Stimulated activated CD8-positive, alpha-beta memory T cell treated with anti-CD3 and anti-CD28 coated beads, Interleukin-12 subunit alpha, Interleukin-12 subunit beta, amount 100 ng/mL, for 1 hour (primary cell): ENCODE results near the gene CNTNAP3.
"Not testable (repeated sequence)": the region's sequence is repeated elsewhere in the genome, so short reads cannot be mapped to it uniquely, and the experiment has no call there.

ENCODE experiments used
- DNase-seq: peaks from one replicate; pipeline ENCODE4 v3.0.0-alpha.2; 2020; ENCODE audit warnings: low read depth

The CNTNAP3 gene

DNA sequence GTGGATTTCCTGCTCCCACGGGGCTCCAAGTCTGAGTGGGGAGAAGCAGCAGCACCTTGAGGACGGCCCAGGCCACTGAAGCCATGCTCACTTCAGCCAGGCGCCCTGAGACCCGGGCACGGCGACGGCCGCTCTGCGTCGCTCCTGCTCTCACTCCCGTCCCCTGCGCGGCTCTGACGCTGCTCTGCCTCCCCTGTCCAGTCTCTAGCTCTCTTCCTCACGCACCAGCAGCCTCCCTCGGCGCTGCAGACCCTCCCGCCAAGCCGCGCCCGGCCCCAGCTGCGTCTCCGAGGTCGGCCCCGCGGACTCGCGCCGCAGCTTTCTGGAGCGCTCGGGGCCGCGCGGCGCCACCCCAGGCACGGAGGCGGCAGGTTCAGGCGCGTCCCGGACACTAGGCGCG, at the start of gene CNTNAP3:
Gene CNTNAP3, minus strand, starts transcription at position 188 of the 400 bp plus-strand sequence. Its CDS starts 103 bp downstream, at position 85.
- DNase-seq, result not testable (repeated sequence)

DNA sequence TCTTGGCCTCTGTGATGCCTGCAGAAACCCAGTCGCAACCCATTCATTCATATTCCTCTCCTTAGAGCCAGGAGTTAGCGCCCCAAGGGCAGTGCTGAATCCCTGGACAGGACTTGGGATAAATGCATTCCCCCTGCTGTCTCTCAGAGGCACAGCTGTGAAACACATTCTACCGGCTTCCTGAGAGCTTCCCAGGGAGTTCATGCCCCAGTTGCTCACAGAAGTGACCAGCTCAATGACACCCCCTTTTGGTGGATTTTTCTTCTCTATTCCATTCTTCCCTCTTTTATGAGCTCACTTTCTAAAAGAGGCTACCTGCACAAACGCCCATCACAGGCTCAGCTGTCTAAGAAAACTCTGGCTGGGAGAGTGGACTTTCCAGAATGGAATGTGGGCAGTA, 8.0 kb downstream of the CNTNAP3 start:
- not testable (repeated sequence) for DNase-seq

DNA sequence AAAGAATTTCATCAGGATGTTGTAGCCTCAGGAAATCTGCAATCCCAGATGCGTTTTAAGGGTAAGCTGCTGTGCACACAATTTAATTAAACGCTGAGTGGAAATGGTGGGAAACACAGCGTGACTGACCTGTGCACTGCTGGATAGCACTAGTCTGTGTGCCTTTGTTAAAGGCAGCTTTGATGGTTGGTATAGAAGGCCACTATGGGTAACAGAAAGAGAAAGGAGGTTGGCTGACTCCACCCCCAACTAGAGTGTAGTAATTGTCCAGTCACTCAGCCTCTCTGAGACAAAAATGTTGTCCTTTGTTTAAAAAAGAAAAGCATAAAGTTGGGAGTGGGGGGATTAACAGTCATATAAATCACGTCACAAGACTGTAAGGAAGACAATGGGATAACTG, 45.5 kb downstream of the CNTNAP3 start:
- not testable (repeated sequence) for DNase-seq

DNA sequence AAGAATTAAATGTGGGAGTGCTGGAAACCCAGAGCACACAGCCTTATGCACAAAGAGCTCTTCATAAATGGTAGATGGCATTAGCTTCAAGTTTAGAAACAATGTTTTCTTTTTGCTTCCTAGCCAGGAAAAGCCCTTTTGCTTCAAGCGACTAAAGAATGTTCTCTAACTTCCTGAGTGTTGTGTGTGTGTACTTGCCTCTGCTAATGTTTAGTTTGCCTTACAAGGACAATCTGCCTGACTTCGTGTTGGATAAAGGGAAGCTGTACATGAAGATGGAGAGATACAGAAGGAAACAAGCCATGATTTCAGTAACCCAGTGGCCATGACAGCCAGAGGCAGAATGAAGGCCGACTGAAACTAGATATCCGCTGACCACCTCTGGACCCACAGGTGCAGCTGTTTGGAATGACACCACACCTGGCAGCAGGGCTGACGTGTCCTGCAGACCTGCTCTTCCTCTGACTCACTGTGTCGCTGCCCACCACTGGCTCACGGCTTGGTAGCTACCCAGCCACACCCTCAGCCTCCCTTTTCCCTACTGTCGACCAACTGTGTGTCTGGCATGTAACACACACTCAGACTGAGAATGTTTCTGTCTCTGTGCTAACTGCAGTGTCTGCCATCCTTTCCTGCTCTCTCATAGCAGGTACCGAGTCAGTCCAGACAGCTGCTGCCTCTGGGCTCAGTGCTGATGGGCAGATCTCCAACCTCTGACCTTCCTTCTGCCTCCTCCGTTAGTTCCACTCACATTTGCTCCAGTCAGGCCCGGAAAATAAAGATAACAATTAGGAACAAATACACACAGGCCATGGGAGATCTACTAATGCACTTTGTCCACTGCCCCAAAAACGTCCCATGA, 55.6 kb downstream of the CNTNAP3 start:
- not testable (repeated sequence) for DNase-seq

DNA sequence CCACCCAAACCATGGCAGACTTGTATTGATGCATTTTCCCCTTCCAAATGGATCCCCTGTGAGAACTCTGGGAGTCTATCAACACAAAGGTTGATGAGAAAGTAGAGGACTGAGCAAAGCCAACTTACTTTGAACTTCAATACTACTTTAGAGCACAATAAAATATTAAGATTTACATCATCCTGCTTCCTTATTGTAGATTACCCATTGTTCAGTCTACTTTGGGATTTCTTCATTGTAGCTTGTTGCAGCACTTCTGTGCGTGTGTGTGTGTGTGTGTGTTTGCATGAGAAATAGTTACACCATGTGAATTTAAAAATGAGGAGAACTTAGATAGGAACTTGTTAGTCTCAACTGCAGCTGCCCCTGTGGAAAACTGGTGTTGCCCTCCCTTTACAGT, 72.0 kb downstream of the CNTNAP3 start:
- DNase-seq, result not testable (repeated sequence)

DNA sequence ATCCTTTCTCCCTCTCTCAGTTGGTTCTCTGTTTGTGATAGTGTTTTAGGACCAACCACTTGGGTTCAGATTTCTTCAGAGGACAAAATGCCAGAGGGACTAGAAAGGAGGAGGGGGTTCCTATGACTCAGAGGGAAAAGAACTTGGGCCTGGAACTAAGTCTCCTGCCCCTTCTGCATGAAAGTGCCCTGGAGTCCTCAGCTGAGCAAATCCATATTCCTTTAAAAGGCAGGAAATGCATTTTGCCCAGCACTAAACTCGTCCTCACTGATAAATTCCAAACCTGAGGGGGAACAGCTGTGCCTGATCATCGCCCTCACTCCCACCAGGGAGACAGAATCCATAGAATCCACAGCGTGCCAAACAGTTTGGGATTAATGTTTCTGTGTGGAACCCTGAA, 78.2 kb downstream of the CNTNAP3 start:
- not testable (repeated sequence) for DNase-seq

DNA sequence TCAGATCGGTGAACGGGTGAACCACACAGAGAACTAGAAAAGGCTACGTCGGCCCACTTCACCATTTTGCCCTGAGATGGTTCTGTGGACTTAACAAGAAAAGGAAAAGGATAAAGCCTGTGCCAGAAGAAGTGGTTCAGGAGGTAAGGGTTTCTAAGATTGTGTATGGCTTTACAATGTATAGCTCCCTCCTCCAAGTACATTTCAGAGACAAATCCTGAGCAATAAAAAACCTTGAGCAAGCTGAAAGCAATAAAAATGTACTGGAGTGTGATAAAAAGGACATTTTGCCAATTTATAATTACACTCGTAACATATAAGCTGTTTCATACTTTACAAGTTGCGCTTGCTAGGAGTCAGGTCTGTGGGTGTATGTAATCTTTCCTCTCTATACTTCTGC, 81.3 kb downstream of the CNTNAP3 start:
- not testable (repeated sequence) for DNase-seq

DNA sequence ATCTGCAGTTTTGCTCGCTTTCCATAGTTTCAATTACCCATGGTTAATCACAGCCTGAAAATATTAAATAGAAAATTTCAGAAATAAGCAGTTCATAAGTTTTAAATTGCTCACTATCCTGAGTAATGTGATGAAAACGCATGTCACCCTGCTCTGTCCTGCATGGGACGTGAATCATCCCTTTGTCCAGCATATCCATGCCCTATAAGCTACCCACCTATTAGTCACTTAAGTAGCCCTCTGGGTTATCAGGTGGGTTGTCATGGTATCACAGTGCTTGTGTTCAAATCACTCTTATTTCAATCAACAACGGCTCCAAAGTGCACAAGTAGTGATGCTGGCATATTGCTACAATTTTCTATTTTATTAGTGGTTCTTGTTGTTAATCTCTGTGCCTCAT, 82.1 kb downstream of the CNTNAP3 start:
- not testable (repeated sequence) for DNase-seq

DNA sequence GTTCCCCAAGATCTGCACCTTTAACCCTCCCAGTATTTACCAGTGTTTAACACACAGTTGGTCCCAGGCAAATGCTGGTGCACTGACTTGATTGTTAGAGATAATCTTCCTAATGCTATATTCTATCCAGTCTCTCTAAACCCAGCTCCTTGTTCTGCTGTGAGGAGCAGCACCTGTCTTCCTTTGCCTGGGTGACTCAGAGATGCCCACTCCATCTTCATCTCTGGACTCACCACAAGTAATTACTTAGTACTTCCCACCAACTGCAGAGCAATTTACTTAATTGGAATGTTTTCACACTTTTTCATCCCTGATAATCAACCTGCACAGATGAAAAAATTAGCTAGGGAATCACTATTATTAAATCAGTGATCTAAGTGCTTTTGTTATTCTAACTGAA, 87.6 kb downstream of the CNTNAP3 start:
- DNase-seq, result not testable (repeated sequence)

DNA sequence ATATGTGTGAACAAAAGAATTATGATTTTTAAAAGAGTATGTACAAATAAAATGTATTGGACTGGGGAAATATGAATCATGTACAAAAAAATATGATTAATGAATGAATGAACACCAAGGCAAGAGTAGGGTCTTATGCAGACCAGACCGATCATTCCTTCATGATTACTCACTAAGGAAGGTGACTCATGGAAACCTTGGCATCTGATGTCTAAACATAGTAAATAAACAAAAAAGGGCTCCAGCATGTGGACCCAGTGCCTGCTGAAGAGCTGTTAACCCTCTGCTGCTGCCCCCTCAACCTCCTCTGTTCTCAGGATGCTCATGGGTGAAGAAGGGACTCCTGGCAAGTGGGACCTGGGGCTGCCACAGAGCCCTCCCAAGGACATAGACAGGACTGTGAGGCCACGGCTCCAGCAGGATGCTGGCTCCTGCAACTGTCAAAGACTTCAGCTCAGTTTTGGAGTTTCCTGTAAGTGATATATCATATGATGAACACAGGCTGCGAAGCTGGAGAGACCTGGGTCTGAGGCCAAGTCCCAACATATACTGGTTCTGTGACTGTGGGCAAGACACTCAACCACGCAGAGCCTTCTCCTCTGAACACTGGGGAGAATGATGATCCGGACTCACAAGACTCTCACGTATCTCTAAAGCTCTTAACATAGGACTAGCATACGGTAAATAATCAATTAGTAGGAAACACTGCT, 89.8 kb downstream of the CNTNAP3 start:
- DNase-seq, result not testable (repeated sequence)

DNA sequence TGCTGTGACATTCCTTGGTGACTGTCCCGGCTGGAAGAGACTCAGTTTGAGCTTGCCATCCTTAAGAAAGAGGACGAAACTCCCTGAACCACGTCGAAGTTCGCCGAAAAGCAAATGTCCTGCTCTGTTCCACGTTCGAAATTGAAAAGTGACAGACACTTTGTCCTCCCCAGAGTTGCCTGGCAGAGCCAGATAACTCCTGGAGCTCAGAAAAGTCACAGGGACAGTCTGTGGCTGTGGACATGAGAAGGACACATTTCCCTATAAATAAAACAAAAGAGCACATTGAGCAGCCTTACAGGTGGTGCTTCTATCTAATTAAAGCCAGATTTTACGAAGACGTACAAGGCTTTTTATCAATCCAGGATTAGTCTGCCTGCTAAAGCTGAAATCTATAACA, 116.6 kb downstream of the CNTNAP3 start:
- not testable (repeated sequence) for DNase-seq

DNA sequence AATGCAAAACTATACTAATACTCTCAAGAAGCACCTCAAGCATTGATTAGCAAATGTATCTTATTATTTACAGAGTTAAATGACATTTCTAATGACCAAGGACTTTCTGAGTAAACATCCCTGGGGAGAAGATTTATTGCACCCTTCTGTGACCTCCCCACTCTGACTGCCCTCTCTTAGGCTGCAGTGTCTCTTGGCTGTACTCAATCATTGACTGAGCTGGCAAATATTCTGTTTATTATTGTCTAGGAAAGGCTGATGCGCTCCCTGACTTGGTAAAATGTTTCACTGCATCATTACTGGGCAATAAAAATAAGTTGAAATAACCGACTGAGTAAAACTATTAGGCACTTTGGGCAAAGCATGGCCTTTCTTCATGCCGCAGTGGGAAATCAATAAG, 130.3 kb downstream of the CNTNAP3 start:
- DNase-seq, result not testable (repeated sequence)

DNA sequence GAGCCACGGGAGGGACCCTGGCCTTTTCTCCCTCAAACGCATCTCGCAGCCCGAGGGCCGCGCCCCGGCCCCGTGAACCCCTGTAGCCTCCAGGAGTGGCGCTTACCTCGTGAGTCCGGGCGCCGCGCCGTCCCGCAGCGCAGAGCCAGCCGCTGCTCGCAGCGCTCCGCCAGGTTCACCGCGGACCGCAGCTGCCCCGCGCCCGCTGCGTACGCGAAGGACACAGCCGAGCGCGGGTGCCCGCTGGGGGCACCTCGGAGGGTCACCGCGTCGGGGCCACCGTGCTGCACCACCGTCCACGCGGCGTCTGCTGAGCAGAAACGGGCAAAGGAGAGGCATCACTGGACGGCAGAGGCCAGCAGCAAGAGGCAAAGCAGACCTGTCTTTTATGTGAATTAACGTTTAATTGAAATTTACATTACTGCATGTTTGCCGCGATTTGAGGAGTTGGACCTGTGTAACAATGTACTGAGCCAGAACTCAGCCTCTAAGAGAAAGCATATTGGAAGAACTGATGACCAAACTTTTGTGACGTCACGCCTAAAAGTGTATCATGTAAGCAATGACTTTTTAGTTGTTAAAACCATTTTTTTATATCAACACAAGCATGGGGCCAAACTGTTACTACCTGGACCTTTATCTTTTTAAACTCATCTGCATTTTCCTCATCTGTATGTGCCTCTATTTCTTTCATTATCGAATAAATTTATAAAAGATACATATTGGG, 155.0 kb downstream of the CNTNAP3 start:
- not testable (repeated sequence) for DNase-seq

DNA sequence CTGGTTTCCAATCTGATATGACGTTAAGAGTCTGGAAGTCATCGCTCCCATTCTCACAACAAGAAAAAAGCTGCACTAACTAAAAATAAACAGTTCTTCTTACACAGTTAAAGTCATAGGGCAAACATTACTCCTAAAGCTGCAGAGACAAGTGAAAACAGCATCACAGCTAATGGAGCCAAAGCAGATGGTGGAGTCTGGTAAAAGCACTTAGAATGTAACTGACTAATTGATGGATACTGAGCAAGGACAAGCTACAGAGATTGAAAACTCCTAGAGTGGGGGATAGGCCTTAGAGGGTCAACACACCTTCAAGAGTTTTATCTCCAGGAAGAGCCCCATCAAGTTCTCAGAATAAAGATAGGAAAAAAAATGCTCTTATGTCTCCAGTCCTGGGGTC, 166.6 kb downstream of the CNTNAP3 start:
- not testable (repeated sequence) for DNase-seq

DNA sequence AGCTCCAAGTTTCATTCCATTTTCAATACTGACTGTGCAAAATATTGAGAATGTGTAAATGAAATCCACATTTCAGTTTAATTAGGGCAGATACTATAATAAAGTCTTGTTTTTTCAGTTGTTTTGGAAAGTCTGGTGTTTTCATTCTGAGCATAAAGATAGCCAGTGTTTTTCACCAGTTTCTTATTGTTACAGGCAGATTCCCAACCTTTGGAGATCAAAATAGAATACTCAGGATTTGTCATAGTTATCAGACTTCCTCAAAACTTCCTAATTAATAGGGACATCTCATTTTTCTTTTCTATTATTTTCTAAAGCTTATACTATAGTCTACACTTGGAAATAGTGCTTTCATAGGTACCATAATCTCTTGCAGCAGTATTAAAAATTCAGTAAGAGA, 176.2 kb downstream of the CNTNAP3 start:
- DNase-seq, result not testable (repeated sequence)

DNA sequence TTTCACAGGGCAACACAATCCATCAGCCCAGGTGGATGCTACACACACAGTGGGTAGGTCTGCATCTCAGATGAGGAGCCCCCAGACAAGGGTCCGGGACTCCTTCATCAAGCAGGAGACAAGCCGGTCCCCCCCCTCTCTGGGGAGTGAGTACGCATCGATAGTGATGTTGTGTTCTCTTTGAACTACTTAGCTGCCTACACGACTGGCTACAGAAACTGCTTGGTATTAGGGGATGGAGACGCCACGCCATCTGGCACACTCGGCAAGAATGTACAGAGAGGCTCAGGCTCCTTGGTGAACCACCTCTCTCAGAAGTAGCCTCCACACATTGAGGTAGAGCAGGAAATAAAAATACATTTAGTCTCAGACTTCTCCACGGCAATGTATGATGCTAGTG, 179.8 kb downstream of the CNTNAP3 start:
- no peak for DNase-seq

DNA sequence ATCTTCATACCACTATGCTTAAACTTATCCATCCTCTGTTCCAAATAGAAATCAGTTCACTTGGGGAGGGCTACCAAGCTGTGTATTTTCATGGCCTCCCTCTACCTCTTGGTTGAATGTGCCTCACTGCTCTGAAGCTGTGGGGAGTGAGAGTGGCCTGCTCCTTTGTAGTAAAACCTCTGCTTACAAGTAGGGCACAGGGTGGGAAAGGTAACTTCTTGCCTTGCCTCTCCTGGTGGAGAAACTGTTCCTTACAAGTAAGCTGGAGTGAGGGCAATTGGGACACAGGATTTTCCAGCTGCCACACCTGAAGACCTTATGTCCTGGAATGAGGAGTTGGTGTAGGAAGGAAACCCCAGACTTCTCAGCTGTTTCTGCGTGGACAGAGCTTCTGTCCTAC, 190.8 kb downstream of the CNTNAP3 start:
- DNase-seq, result not testable (repeated sequence)

DNA sequence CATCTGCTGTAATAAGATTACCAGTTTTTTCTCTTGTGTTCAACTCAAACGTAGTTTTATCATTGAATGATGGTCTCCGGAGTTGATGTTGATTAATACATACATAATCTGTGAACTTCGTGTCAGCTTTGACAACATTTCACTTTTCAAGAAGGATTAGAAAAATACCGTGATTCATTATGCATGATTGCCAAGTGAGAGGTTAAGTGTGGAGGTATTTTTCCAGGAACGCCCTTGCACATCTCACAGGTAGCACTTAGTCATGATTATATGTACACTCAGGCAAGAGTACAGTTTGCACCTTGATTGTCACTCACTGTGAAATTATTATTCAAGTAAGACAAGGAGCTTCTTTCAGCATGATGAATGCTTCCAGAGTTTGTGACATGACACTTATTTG, 202.7 kb downstream of the CNTNAP3 start:
- not testable (repeated sequence) for DNase-seq

DNA sequence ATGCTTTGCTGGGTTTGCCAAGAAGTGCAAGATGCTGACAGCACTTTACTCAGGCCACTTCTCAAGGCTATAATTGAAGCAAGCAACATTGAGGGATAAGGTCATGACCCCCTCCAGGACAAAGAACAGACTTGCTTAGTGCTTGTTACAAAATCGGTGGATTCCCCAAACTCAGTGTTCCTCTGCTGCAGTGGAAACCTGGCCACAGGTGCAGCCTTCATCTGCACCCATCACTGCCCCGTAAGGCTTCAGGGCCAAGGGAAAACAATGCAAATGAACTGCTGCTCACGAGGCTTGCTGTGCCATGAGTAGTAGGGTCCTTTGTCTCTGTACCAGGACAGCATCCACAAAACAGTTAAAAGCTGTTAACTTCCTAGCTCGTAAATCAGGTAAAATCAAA, 205.4 kb downstream of the CNTNAP3 start:
- DNase-seq, result not testable (repeated sequence)

DNA sequence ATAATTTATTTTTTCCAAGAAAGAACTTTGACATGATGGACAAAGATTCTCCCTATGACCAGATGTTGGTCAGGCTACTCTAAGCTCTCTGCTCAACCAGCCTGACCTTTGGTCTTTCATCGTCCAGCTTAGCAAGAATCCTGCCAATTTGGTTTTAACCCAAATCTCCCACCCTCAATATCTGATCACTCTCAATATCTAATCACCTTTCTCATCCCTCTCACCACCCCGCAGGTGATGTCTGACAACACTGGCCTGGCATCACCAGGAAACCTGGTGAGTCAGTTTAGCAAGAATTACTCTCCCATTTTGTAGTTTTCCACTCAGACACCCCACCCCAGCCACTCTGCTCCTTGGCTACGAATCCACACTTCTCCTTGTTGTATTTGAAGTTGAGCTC, 207.9 kb downstream of the CNTNAP3 start:
- DNase-seq, result not testable (repeated sequence)

DNA sequence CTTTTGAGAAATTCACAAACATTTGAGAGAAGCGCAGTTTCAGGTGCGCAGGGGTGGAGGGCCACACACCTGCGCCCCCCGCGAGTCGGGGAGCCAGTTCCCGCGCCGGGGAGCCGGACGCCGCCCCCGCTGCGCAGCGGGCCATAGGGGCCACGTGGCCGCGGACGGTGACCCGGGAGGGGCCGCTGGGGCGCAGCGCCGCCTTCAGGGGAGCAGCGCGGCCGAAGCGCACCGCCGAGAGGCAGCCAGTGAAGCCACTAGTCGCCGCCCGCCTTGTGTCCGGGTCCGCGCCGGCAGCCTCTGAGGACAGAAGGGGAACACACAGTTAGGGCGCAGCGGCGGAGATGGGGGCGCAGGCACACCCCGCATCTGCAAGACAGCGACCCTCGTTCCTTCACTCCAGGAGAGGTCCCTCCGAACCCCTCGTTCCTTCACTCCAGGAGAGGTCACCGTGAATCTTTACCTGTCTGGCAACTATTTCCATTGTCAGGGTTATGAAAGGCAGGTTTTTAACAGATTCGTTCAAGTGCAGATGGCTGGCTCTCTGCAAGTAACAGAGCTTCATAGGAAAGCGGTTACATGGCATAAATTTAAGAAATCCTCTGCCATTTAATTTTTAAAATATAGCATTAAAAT, 209.2 kb downstream of the CNTNAP3 start:
- not testable (repeated sequence) for DNase-seq

DNA sequence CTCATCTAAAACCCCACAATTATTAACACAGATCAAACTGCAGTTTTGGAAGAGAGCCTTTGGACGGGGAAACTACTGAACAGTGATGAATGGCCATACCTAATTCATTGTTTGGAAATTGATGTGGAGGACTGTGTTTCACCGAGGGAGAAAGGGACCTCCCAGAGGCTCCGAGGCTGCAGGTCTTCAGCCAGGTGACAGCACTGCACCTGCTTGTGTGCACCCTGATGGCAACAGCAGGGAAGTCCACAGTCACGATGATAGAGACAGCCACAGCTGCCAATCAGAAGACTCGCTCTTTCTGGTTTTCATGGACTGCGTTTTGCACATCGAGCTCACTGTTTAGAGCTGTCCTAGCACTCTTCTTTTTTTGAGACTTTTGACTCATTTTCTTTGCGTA, 214.4 kb downstream of the CNTNAP3 start:
- DNase-seq, result not testable (repeated sequence)
